ENCODE measurements around the gene CSNK1E. TPM values are rescaled to one million over a fixed set of nuclear protein-coding genes. Genes with fewer than 3 reads are reported as not detected.

The CSNK1E gene
- total RNA-seq, 1 donor from 2014 or later = 246 TPM

DNA sequence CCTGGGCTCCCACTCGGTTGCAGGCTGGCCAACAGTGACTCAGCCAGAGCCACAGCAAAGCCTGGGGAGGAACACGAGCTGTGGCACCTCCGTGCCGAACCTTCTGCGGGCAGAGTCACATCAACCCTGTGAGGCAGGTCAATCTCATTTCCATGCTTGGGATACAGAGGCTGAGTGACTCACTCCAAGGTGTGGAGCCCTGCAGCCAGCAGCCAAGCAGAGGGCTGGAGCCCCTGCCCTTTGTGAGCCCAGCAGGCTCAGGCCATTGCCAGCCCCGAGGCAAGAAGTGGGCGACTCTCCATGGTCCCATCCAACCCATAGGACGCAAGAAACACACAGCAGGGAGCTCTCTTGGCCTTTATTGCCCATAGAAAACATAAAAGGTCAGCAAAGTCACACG lies 21.4 kb downstream of the CSNK1E start:
- Mint-ChIP-seq H3K36me3 (ENCODE audit: insufficient read depth) (peaks cover 18% of the 10 kb centered on the region), H3K4me3 (ENCODE audit: low read depth) (no peak overlapping the region), H3K27ac (peak overlapping the region; percentile 24), H3K9me3 (ENCODE audit: low read depth) (no peaks in the 10 kb centered on the region), H3K27me3 (no peaks in the 10 kb centered on the region), H3K4me1 (ENCODE audit: low read depth) (no peaks in the 10 kb centered on the region)
- DNase-seq (ENCODE audit: low spot score, unreplicated experiment) = no peak
- TF ChIP-seq, protein P1, sequence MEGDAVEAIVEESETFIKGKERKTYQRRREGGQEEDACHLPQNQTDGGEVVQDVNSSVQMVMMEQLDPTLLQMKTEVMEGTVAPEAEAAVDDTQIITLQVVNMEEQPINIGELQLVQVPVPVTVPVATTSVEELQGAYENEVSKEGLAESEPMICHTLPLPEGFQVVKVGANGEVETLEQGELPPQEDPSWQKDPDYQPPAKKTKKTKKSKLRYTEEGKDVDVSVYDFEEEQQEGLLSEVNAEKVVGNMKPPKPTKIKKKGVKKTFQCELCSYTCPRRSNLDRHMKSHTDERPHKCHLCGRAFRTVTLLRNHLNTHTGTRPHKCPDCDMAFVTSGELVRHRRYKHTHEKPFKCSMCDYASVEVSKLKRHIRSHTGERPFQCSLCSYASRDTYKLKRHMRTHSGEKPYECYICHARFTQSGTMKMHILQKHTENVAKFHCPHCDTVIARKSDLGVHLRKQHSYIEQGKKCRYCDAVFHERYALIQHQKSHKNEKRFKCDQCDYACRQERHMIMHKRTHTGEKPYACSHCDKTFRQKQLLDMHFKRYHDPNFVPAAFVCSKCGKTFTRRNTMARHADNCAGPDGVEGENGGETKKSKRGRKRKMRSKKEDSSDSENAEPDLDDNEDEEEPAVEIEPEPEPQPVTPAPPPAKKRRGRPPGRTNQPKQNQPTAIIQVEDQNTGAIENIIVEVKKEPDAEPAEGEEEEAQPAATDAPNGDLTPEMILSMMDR (IDR thresholded peaks at IDR 0.05; ENCODE audit: unreplicated experiment) = no peak

DNA sequence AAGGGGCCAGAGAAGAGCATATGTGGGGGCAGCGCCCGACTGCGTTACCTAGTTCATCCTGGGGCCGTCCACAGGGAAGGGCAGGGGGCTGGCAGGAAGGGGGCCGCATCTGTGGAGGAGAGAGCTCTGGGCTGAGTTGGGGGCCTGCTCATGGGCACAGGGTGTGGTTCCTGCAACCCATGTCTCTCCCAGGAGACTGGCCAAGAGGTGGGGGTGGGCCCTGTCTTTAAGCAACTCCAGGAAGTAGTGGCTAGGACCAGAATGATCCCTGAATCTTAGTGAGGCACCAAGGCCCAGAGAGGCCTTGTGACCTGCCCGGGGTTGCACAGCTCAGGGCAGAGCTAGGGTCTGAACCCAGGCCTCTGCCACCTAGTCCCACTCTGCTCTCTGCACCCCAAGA lies 21.9 kb downstream of the CSNK1E start:
- Mint-ChIP-seq H3K36me3 (ENCODE audit: insufficient read depth) (peaks cover 16% of the 10 kb centered on the region), H3K9me3 (ENCODE audit: low read depth) (no peaks in the 10 kb centered on the region), H3K27me3 (no peaks in the 10 kb centered on the region), H3K4me1 (ENCODE audit: low read depth) (no peaks in the 10 kb centered on the region), H3K4me3 (ENCODE audit: low read depth) (no peak overlapping the region), H3K27ac (no peak overlapping the region)
- no peak for DNase-seq (ENCODE audit: low spot score, unreplicated experiment)
- TF ChIP-seq, protein P1 (IDR thresholded peaks at IDR 0.05; ENCODE audit: unreplicated experiment) = no peak

DNA sequence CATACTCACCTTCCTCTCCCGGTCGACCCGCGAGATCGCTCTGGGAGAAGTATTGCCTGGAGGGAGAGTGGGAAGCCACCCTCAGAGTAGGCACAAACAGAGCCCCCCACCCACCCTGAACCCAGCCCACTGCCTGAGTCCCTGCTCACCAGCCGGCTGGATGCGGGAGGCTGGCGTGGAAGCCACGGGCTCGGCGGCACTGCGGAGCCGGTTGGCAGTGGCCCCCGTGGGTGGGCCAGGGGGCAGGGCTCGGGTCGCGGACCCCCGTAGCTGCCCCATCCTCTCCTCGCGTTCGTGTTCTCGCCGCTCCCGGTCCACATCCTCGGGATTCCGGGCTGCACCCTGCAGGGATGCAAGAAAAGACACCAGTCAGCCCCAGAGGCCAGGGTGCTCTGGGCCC lies 23.0 kb downstream of the CSNK1E start:
- no peaks in the 10 kb centered on the region for H3K27me3 Mint-ChIP-seq
- no peaks in the 10 kb centered on the region for H3K4me1 Mint-ChIP-seq (ENCODE audit: low read depth)
- TF ChIP-seq, protein P1 (IDR thresholded peaks at IDR 0.05; ENCODE audit: unreplicated experiment) = no peak
- H3K36me3 Mint-ChIP-seq (ENCODE audit: insufficient read depth) = peaks cover 13% of the 10 kb centered on the region
- DNase-seq (ENCODE audit: low spot score, unreplicated experiment) = no peak
- H3K27ac Mint-ChIP-seq = peak overlapping the region; percentile 71
- H3K4me3 Mint-ChIP-seq (ENCODE audit: low read depth) = no peak overlapping the region
- no peaks in the 10 kb centered on the region for H3K9me3 Mint-ChIP-seq (ENCODE audit: low read depth)

DNA sequence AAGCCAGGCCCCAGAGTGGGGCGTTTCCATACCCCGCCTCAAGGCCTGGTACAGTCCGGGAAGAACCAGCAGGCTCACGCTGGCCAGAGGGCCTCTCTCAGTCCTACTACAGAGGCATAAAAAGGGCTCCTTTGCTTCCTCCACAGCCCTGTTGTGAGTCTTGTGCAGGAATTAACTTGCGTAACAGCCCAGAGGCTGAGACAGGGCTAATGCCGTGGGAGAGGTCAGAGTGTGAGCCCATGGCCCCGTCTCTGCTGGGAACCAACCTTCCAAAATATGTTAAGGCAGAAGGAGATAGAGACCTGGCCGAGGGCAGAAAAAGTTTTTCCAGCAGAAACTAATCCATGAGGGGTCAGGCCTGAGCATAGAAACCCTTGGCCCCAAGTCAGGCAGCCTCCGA lies 24.5 kb downstream of the CSNK1E start:
- H3K36me3 Mint-ChIP-seq (ENCODE audit: insufficient read depth) = peaks cover 12% of the 10 kb centered on the region
- no peaks in the 10 kb centered on the region for H3K9me3 Mint-ChIP-seq (ENCODE audit: low read depth)
- TF ChIP-seq, protein P1 (IDR thresholded peaks at IDR 0.05; ENCODE audit: unreplicated experiment) = no peak
- H3K4me3 Mint-ChIP-seq (ENCODE audit: low read depth) = no peak overlapping the region
- DNase-seq (ENCODE audit: low spot score, unreplicated experiment) = no peak
- no peaks in the 10 kb centered on the region for H3K4me1 Mint-ChIP-seq (ENCODE audit: low read depth)
- H3K27me3 Mint-ChIP-seq = no peaks in the 10 kb centered on the region
- H3K27ac Mint-ChIP-seq = no peak overlapping the region

DNA sequence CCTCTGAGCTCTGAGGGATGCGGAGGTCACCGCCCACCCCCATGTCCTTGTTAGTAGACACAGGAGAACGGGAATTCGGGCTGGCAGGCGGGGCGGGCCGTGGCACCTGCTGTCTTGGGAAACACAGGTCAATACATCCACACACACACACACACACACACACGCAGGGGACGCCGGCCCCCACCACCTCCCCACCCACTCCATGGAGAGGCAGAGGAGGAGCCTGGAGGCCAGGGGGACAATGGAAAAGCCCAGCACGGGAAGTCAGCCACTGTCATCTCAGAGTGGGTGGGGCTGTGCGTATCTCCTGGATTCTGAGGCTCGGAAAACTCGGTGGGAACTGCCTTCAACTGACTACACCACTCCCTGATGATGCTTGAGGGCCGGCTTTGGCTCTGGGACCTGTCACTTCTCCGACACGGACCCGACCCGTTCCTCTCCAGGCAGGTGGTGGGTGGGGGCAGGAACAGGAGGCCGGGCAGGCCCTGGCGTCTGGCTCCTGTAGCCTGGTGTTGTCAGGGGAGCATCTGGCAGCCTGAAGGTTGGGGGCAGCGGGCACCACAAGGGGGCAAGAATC lies 25.9 kb downstream of the CSNK1E start:
- Mint-ChIP-seq H3K27ac (peak overlapping the region; percentile 57), H3K4me1 (ENCODE audit: low read depth) (peaks cover 2% of the 10 kb centered on the region), H3K9me3 (ENCODE audit: low read depth) (no peaks in the 10 kb centered on the region), H3K4me3 (ENCODE audit: low read depth) (no peak overlapping the region), H3K36me3 (ENCODE audit: insufficient read depth) (peaks cover 10% of the 10 kb centered on the region), H3K27me3 (no peaks in the 10 kb centered on the region)
- TF ChIP-seq, protein P1 (IDR thresholded peaks at IDR 0.05; ENCODE audit: unreplicated experiment) = no peak
- no peak for DNase-seq (ENCODE audit: low spot score, unreplicated experiment)

Measured in progenitor cell of endocrine pancreas (in vitro differentiated cells).